ENCODE data around the gene TMEM238.
"Not testable (repeated sequence)": the region's sequence is repeated elsewhere in the genome, so short reads cannot be mapped to it uniquely, and the experiment has no call there.

The TMEM238 gene

DNA sequence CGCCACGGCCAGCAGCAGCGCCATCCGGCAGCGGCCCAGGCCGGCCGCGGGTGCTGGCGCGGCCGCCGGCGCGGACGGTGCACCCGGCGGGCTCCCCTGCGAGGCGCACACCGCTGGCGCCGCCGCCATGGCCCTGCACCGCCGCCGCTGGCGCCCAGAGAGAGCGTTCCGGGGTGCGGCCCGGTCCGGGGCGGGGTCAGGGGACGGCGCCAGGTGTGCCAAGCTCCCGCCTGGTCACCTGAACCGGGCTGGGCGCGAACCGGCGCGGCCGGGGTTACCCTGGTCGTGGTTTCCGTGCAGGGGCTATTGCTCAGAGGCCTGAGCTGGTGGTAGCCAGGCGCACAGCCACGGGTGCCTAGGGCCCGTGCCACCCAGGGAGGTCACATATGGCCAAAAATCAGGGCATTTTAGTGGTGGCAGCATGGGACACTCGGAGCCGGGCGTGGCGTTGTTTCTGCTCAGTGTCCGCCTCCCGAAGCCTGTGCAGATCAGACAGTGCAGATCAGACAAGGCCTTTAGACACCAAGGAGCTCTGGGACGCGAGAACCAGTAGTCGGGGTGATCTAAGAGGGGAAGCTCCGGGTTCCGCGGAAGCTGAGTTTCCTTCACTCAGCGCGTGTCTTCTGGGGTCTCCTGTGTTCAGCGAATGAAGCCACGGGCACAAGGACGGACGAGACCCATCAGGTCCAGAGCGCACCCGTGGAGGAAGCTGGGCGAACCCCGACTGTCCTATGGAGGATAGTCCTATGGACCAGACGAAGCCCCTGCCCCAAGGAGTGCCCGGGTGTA lies at the start of gene TMEM238:
TMEM238 (minus strand) TSS at position 162 of the 789 bp plus-strand sequence; CDS start at position 129, 33 bp downstream.
- DNase-seq (ENCODE audit: low spot score), result no peak

DNA sequence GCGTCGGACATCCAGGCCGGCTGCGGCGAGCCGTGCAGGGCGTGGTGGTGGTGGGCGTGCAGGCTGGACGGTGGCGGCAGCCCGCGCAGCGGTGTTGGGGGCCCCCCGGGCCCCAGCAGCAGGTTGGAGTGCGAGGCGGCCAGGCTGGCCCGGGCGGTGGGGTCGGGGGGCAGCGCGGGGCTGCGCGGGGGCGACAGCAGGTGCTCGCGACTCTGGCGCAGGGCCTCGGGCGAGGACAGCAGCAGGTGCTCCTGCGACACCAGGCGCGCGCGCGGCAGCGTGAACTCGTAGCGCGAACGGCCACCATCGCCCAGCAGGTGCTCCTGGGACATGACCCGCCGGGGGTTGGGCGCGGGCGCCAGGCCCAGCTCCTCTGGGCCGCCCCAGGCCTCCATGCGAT lies 49.2 kb upstream of the TMEM238 start:
- no peak for DNase-seq (ENCODE audit: low spot score)

GRCh38 chr19:55432241-55432959 lies 48.3 kb upstream of the TMEM238 start:
- no peak for DNase-seq (ENCODE audit: low spot score)

- no peak for DNase-seq (ENCODE audit: low spot score)
Observed at GRCh38 chr19:55431183-55431582, 47.1 kb upstream of the TMEM238 start.

GRCh38 chr19:55426042-55426441 lies 42.0 kb upstream of the TMEM238 start:
- peak; percentile 88 for DNase-seq (ENCODE audit: low spot score)

DNA sequence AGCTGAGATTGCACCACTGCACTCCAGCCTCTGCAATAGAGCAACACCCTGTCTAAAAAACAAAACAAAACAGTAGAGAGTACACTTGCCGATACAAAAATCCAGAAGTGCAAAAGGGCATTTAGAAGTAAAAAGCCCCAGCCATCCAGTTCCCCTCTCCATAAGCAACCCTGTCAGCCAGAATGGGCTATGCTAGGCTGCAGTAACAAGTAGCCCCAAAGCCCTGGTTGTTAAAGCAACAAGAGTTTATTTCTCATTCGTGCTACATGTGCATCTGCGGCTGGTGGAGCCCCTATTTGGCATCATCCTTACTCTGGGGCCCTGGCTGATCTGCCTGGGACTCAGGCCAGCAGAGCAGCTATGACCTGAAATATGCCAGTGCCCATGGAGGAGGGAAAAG lies 40.4 kb upstream of the TMEM238 start:
- no peak for DNase-seq (ENCODE audit: low spot score)

GRCh38 chr19:55423225-55424005 lies 39.3 kb upstream of the TMEM238 start:
- no peak for DNase-seq (ENCODE audit: low spot score)

GRCh38 chr19:55421281-55421680 lies 37.2 kb upstream of the TMEM238 start:
- DNase-seq (ENCODE audit: low spot score), result not testable (repeated sequence)

GRCh38 chr19:55419624-55420236 lies 35.6 kb upstream of the TMEM238 start:
- no peak for DNase-seq (ENCODE audit: low spot score)

DNA sequence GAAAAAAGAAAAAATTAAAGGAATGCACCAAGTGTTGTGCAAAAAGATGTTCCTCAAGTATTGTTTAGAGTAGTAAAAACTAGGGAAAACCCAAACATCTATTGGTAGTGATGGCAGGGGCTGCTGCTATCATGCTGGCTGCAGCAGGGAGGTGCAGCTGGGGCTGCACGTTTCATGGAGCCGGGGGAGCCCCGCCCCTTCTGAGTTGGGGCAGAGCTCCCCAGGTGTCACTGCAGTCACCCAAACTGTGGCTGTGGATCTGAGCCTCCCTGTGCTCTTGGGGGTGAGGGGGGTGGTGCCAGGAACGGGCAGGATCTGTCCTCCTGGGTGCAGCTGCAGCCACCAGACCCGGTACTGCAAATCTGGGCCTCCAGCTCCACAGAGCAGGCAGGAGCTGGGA lies 35.0 kb upstream of the TMEM238 start:
- no peak for DNase-seq (ENCODE audit: low spot score)

- peak; percentile 70 for DNase-seq (ENCODE audit: low spot score)
Observed at GRCh38 chr19:55418185-55418584, 34.1 kb upstream of the TMEM238 start.

- no peak for DNase-seq (ENCODE audit: low spot score)
Observed at GRCh38 chr19:55410168-55410567, 26.1 kb upstream of the TMEM238 start.

- DNase-seq (ENCODE audit: low spot score), result not testable (repeated sequence)
Observed at GRCh38 chr19:55409179-55409578, 25.1 kb upstream of the TMEM238 start.

DNA sequence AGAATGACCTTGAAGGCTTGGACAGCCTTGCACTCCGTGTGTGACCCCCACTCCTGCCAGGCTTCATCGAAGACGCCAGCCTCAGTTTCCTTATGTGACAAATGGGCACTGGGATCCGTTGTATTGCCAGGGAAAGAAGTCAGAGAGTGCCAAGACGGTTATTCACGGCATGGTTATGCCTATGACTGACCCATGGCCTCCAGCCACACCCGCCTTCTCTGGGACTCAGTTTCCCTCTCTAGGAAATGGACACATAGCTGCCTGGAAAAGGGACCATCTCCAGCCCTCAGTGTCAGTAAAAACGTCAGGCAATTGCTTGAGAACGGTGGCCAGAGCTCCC lies 24.4 kb upstream of the TMEM238 start:
- no peak for DNase-seq (ENCODE audit: low spot score)

GRCh38 chr19:55407800-55408532 lies 23.9 kb upstream of the TMEM238 start:
- peak; percentile 100 for DNase-seq (ENCODE audit: low spot score)

DNA sequence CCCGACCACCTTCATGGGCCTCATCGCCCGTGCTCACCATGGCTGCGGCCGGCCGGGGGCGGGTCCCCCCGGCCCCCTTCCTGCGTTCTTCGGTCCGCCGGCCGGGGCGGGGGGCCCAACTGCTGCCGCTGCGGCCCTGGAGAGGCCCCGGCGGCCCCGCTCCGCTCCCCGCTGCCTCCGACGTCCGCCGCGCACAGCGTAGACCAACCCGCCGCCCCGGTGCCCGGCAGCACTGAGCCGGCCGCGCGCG lies 23.4 kb upstream of the TMEM238 start, which contains the start of gene UBE2S:
UBE2S (minus strand) TSS at position 239 of the 250 bp plus-strand sequence; CDS start at position 40, 199 bp downstream.
- DNase-seq (ENCODE audit: low spot score), result not testable (repeated sequence)

- no peak for DNase-seq (ENCODE audit: low spot score)
Observed at GRCh38 chr19:55406826-55407549, 22.9 kb upstream of the TMEM238 start.

DNA sequence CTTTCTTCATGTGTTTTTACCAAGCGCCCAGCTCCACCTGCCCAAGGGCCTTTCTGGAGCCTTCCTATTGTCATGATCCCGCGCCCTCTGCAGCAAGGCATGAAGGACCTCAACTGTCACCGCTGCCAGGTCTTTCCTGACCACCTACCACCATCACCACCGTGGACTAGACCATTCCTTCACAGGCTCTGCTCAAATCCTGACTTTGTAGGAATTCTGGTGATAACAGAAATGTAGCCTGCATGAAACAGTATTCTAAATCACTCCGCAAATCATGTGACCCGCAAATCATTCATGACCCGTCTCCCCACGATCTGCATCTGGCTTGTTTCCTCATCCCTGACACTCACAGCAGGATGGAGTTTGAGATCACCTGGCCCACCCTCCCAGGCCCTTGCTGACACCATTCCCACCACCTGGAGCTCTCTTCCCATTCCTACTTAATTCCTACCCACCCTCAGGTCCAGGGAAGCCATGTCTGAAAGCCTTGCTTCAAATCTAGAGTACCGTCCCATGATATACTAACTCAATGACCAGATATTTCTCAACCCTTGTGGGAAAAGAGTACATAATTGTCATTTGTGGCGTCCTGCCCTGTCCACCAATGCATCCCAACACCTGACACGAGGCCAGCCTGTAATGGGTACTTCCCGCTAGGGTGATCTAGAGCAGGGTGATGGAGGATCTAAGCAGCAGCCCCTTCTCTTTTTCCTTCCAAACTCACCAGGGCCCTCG lies 22.2 kb upstream of the TMEM238 start:
- no peak for DNase-seq (ENCODE audit: low spot score)

GRCh38 chr19:55405638-55406037 lies 21.5 kb upstream of the TMEM238 start:
- DNase-seq (ENCODE audit: low spot score), result no peak

- no peak for DNase-seq (ENCODE audit: low spot score)
Observed at GRCh38 chr19:55402509-55402908, 18.4 kb upstream of the TMEM238 start.
